Type B pancreatic cell (in vitro differentiated cells): ENCODE results near the gene KCNC3. TPM values are rescaled to one million over a fixed set of nuclear protein-coding genes. Genes with fewer than 3 reads are reported as not detected.

Source experiments
- DNase-seq: peaks from one replicate; pipeline ENCODE4 v3.0.0; 2021; ENCODE audit warnings: mixed read lengths; ENCODE audit not compliant: unreplicated experiment; ENCODE audit errors: extremely low spot score
- H3K27ac Mint-ChIP-seq: 2 replicates; pipeline ENCODE4 v1.8.0; 2021; ENCODE audit warnings: mild to moderate bottlenecking, mixed read lengths
- H3K27me3 Mint-ChIP-seq: 2 replicates; pipeline ENCODE4 v1.8.0; 2021; ENCODE audit warnings: mixed read lengths
- H3K36me3 Mint-ChIP-seq: 2 replicates; pipeline ENCODE4 v1.8.0; 2021; ENCODE audit warnings: mixed read lengths
- H3K4me1 Mint-ChIP-seq: one replicate; pipeline ENCODE4 v1.8.0; 2021; ENCODE audit warnings: mixed read lengths; ENCODE audit not compliant: unreplicated experiment
- H3K4me3 Mint-ChIP-seq: 2 replicates; pipeline ENCODE4 v1.8.0; 2021; ENCODE audit warnings: mild to moderate bottlenecking, mixed read lengths
- H3K9me3 Mint-ChIP-seq: 2 replicates; pipeline ENCODE4 v1.8.0; 2021; ENCODE audit warnings: mixed read lengths
- total RNA-seq: library from RNA; stranded (reverse); gene quantifications from 2 replicates; pipeline ENCODE4 v1.2.1, GENCODE V29; 2021; ENCODE audit warnings: low replicate concordance
- TF ChIP-seq, protein P1 (sequence below): fragments of 200-600 bp; sonication (generic); conservative IDR thresholded peaks from 2 replicates; pipeline ENCODE4 v1.5.0; 2021; ENCODE audit warnings: antibody characterized with exemption, mild to moderate bottlenecking

KCNC3 gene
- total RNA-seq, 1 donor from 2014 or later: 9.5 TPM

GRCh38 chr19:50268501-50268900, 60.7 kb downstream of the KCNC3 start:
- peaks cover 4% of the 10 kb centered on the region for H3K36me3 Mint-ChIP-seq
- H3K4me1 Mint-ChIP-seq: no peaks in the 10 kb centered on the region
- no peak for DNase-seq
- H3K27me3 Mint-ChIP-seq: no peaks in the 10 kb centered on the region
- TF ChIP-seq, protein P1, sequence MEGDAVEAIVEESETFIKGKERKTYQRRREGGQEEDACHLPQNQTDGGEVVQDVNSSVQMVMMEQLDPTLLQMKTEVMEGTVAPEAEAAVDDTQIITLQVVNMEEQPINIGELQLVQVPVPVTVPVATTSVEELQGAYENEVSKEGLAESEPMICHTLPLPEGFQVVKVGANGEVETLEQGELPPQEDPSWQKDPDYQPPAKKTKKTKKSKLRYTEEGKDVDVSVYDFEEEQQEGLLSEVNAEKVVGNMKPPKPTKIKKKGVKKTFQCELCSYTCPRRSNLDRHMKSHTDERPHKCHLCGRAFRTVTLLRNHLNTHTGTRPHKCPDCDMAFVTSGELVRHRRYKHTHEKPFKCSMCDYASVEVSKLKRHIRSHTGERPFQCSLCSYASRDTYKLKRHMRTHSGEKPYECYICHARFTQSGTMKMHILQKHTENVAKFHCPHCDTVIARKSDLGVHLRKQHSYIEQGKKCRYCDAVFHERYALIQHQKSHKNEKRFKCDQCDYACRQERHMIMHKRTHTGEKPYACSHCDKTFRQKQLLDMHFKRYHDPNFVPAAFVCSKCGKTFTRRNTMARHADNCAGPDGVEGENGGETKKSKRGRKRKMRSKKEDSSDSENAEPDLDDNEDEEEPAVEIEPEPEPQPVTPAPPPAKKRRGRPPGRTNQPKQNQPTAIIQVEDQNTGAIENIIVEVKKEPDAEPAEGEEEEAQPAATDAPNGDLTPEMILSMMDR: no peak
- H3K27ac Mint-ChIP-seq: no peak overlapping the region
- no peaks in the 10 kb centered on the region for H3K9me3 Mint-ChIP-seq
- H3K4me3 Mint-ChIP-seq: no peak overlapping the region

DNA sequence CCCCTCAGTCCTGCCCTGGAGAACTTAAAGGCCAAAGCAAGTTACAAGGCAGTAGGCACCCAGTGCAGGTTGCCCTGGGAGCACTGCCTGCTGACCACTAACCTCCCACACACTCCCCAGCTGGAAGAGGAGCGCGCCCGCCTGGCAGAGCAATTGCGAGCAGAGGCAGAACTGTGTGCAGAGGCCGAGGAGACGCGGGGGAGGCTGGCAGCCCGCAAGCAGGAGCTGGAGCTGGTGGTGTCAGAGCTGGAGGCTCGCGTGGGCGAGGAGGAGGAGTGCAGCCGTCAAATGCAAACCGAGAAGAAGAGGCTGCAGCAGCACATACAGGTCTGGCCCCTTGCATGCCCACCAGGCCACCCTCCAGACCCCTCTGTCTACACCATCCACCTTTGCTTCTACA, 61.1 kb downstream of the KCNC3 start:
- Mint-ChIP-seq H3K9me3 (no peaks in the 10 kb centered on the region), H3K4me3 (no peak overlapping the region), H3K4me1 (no peaks in the 10 kb centered on the region), H3K27ac (no peak overlapping the region), H3K36me3 (peaks cover 4% of the 10 kb centered on the region), H3K27me3 (no peaks in the 10 kb centered on the region)
- DNase-seq: no peak
- TF ChIP-seq, protein P1: no peak

- no peaks in the 10 kb centered on the region for H3K27me3 Mint-ChIP-seq
- peaks cover 4% of the 10 kb centered on the region for H3K36me3 Mint-ChIP-seq
- no peaks in the 10 kb centered on the region for H3K4me1 Mint-ChIP-seq
- no peak overlapping the region for H3K4me3 Mint-ChIP-seq
- no peak overlapping the region for H3K27ac Mint-ChIP-seq
- DNase-seq: no peak
- H3K9me3 Mint-ChIP-seq: no peaks in the 10 kb centered on the region
- TF ChIP-seq, protein P1: no peak
Measured at GRCh38 chr19:50266896-50267295, 62.3 kb downstream of the KCNC3 start.

DNA sequence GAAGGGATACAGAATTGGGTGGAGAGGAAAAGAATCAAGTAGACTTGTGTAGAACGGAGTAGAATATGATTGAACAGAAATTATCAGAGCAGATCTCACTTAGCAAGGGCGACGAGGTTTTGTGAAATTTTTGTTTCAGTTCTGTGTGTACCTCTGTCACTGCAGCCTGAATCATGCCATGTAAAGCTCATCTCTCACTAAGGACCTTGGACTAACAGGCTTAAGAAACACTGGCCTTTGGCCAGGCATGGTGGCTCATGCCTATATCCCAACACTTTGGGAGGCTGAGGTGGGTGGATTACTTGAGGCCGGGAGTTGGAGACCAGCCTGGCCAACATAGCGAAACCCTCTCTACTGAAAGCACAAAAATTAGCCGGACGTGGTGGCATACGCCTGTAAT, 63.1 kb downstream of the KCNC3 start:
- no peaks in the 10 kb centered on the region for H3K27me3 Mint-ChIP-seq
- TF ChIP-seq, protein P1: no peak
- peaks cover 4% of the 10 kb centered on the region for H3K36me3 Mint-ChIP-seq
- no peaks in the 10 kb centered on the region for H3K9me3 Mint-ChIP-seq
- DNase-seq: no peak
- H3K27ac Mint-ChIP-seq: peak overlapping the region; percentile 53
- no peak overlapping the region for H3K4me3 Mint-ChIP-seq
- no peaks in the 10 kb centered on the region for H3K4me1 Mint-ChIP-seq

- no peaks in the 10 kb centered on the region for H3K4me1 Mint-ChIP-seq
- H3K27ac Mint-ChIP-seq: no peak overlapping the region
- H3K27me3 Mint-ChIP-seq: no peaks in the 10 kb centered on the region
- no peak for DNase-seq
- H3K9me3 Mint-ChIP-seq: no peaks in the 10 kb centered on the region
- TF ChIP-seq, protein P1: no peak
- peaks cover 4% of the 10 kb centered on the region for H3K36me3 Mint-ChIP-seq
- no peak overlapping the region for H3K4me3 Mint-ChIP-seq
Measured at GRCh38 chr19:50264483-50265186, 64.5 kb downstream of the KCNC3 start.
